DND-41 (cell line): ENCODE measurements around the gene PDCD1LG2.
"Not testable (repeated sequence)": the region's sequence is repeated elsewhere in the genome, so short reads cannot be mapped to it uniquely, and the experiment has no call there.

Experiments
- EZH2 ChIP-seq: IDR thresholded peaks from 3 replicates; pipeline ENCODE4 v1.6.1; 2012; ENCODE audit warnings: borderline replicate concordance, low read depth, mild to moderate bottlenecking, moderate library complexity, low read length, inconsistent platforms; ENCODE audit not compliant: severe bottlenecking
- TF ChIP-seq, protein P1 (sequence below): IDR thresholded peaks from 2 replicates; pipeline ENCODE4 v1.5.1; 2012; ENCODE audit warnings: borderline replicate concordance, low read length, moderate library complexity, mild to moderate bottlenecking; ENCODE audit not compliant: poor library complexity, severe bottlenecking; ENCODE audit errors: extremely low read depth

GRCh38 chr9:5464831-5465330 is 45.5 kb upstream of the PDCD1LG2 start:
- TF ChIP-seq, protein P1, sequence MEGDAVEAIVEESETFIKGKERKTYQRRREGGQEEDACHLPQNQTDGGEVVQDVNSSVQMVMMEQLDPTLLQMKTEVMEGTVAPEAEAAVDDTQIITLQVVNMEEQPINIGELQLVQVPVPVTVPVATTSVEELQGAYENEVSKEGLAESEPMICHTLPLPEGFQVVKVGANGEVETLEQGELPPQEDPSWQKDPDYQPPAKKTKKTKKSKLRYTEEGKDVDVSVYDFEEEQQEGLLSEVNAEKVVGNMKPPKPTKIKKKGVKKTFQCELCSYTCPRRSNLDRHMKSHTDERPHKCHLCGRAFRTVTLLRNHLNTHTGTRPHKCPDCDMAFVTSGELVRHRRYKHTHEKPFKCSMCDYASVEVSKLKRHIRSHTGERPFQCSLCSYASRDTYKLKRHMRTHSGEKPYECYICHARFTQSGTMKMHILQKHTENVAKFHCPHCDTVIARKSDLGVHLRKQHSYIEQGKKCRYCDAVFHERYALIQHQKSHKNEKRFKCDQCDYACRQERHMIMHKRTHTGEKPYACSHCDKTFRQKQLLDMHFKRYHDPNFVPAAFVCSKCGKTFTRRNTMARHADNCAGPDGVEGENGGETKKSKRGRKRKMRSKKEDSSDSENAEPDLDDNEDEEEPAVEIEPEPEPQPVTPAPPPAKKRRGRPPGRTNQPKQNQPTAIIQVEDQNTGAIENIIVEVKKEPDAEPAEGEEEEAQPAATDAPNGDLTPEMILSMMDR: not testable (repeated sequence)
- not testable (repeated sequence) for TF ChIP-seq EZH2
